NOMO-1 treated with dmso at 0.1 percent for 144 hours (cell line): ENCODE results near the gene CIDEB.
"Not testable (repeated sequence)": the region's sequence is repeated elsewhere in the genome, so short reads cannot be mapped to it uniquely, and the experiment has no call there.

Experiments
- DNase-seq: peaks from one replicate; lab custom pipeline; 2025; ENCODE audit not compliant: unreplicated experiment; lab: John Stamatoyannopoulos, UW

Gene CIDEB

GRCh38 chr14:24307575-24308341 is at the start of gene CIDEB:
Gene CIDEB (minus strand): TSS chr14:24307977. CDS start chr14:24307858, 119 bp downstream.
- peak; percentile 55 for DNase-seq

GRCh38 chr14:24356208-24356607 is 48.4 kb upstream of the CIDEB start:
- DNase-seq = no peak

- no peak for DNase-seq
Observed at GRCh38 chr14:24355009-24355408, 47.2 kb upstream of the CIDEB start.

GRCh38 chr14:24354482-24354825 is 46.7 kb upstream of the CIDEB start:
- DNase-seq = not testable (repeated sequence)

- no peak for DNase-seq
Observed at GRCh38 chr14:24353559-24354481, 46.0 kb upstream of the CIDEB start.

GRCh38 chr14:24351517-24351916 is 43.7 kb upstream of the CIDEB start:
- DNase-seq = no peak

GRCh38 chr14:24349742-24350141 is 42.0 kb upstream of the CIDEB start:
- no peak for DNase-seq

GRCh38 chr14:24348186-24348585 is 40.4 kb upstream of the CIDEB start:
- DNase-seq = no peak

- no peak for DNase-seq
Observed at GRCh38 chr14:24347134-24347533, 39.4 kb upstream of the CIDEB start.

- no peak for DNase-seq
Observed at GRCh38 chr14:24343795-24344660, 36.3 kb upstream of the CIDEB start.

GRCh38 chr14:24342889-24343288 is 35.1 kb upstream of the CIDEB start:
- DNase-seq = no peak

- DNase-seq = no peak
Observed at GRCh38 chr14:24340606-24341005, 32.8 kb upstream of the CIDEB start.

- peak; percentile 53 for DNase-seq
Observed at GRCh38 chr14:24339284-24340151, 31.7 kb upstream of the CIDEB start, which contains the start of gene RIPK3. Gene RIPK3 (minus strand): TSS chr14:24339991. CDS start chr14:24339826, 165 bp downstream.

- DNase-seq = no peak
Observed at GRCh38 chr14:24338843-24339242, 31.1 kb upstream of the CIDEB start.

- no peak for DNase-seq
Observed at GRCh38 chr14:24337824-24338175, 30.0 kb upstream of the CIDEB start.

- DNase-seq = no peak
Observed at GRCh38 chr14:24337144-24337823, 29.5 kb upstream of the CIDEB start.

- peak; percentile 50 for DNase-seq
Observed at GRCh38 chr14:24335461-24336171, 27.8 kb upstream of the CIDEB start.

GRCh38 chr14:24334431-24335291 is 26.9 kb upstream of the CIDEB start, which contains the start of gene ADCY4:
Gene ADCY4 (minus strand): TSS chr14:24335071. CDS start chr14:24334652, 419 bp downstream.
- no peak for DNase-seq
